Measurements from ENCODE around the gene RNPEPL1.

DNA sequence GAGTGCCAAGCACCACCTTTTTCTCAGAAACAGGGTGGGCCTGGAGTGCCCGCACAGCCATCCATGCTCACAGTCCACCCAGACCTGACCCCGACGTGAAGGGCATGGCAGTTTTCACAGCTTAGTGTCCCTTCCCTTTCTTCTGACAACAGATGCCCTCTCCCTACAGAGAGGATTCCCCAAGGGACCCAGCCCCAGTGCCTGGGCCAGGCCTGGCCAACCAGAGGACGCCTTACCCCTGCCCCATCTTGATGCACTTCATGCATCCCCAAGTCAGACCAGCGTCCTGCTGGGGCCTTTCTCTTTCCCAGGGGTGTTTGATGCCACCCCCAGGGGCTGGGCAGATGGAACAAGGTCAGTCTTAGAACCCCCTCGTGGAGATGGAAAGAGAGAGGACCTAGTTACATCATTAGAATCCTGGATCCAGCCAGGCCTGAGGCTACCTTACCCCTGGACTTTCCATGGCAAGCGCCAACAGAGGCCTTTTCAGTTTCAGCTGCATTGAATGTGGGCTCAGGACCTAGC, 14.3 kb upstream of the RNPEPL1 start:
- TF ChIP-seq, protein P1, sequence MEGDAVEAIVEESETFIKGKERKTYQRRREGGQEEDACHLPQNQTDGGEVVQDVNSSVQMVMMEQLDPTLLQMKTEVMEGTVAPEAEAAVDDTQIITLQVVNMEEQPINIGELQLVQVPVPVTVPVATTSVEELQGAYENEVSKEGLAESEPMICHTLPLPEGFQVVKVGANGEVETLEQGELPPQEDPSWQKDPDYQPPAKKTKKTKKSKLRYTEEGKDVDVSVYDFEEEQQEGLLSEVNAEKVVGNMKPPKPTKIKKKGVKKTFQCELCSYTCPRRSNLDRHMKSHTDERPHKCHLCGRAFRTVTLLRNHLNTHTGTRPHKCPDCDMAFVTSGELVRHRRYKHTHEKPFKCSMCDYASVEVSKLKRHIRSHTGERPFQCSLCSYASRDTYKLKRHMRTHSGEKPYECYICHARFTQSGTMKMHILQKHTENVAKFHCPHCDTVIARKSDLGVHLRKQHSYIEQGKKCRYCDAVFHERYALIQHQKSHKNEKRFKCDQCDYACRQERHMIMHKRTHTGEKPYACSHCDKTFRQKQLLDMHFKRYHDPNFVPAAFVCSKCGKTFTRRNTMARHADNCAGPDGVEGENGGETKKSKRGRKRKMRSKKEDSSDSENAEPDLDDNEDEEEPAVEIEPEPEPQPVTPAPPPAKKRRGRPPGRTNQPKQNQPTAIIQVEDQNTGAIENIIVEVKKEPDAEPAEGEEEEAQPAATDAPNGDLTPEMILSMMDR (IDR thresholded peaks at IDR 0.05; ENCODE audit: poor library complexity), result no peak
- no peak for TF ChIP-seq EZH2 (IDR thresholded peaks at IDR 0.05; ENCODE audit: borderline replicate concordance)

Data from hepatocyte (in vitro differentiated cells).